SK-N-SH treated with all-trans-retinoic acid at 6 μM for 48 hours (cell line): ENCODE data around the gene NRK.

Experiments
- ATAC-seq: fragments of 200-7000 bp; cut with Tn5 transposase; 3 replicates; pipeline ENCODE4 v1.9.1; 2020; ENCODE audit warnings: mild to moderate bottlenecking, moderate library complexity
- ARNTL ChIP-seq: fragments of 450-650 bp; formaldehyde crosslinking; IDR thresholded peaks from 2 replicates; pipeline ENCODE4 v1.5.0; 2020; ENCODE audit warnings: low read depth, mild to moderate bottlenecking, moderate library complexity, borderline replicate concordance
- BACH2 ChIP-seq: fragments of 250-450 bp; sonication (Bioruptor Pico); IDR thresholded peaks from 2 replicates; pipeline ENCODE4 v1.9.0; 2021; ENCODE audit warnings: mild to moderate bottlenecking, borderline replicate concordance
- CSDC2 ChIP-seq: fragments of 250-450 bp; sonication (Bioruptor Pico); IDR thresholded peaks from 2 replicates; pipeline ENCODE4 v1.5.0; 2020; ENCODE audit warnings: mild to moderate bottlenecking, moderate library complexity
- ESRRG ChIP-seq: fragments of 250-450 bp; sonication (Bioruptor Pico); IDR thresholded peaks from 2 replicates; pipeline ENCODE4 v1.6.1; 2021; ENCODE audit warnings: mild to moderate bottlenecking
- GLIS3 ChIP-seq: fragments of 250-450 bp; sonication (Bioruptor Pico); IDR thresholded peaks from 2 replicates; pipeline ENCODE4 v1.5.0; 2020; ENCODE audit warnings: mild to moderate bottlenecking, moderate library complexity
- ISL1 ChIP-seq: fragments of 250-450 bp; sonication (Bioruptor Pico); IDR thresholded peaks from 2 replicates; pipeline ENCODE4 v2.1.2; 2022; ENCODE audit warnings: mild to moderate bottlenecking, moderate library complexity
- OSR1 ChIP-seq: fragments of 250-450 bp; sonication (Bioruptor Pico); IDR thresholded peaks from 2 replicates; pipeline ENCODE4 v1.8.0; 2022; ENCODE audit warnings: moderate library complexity, mild to moderate bottlenecking, inconsistent platforms
- POU6F1 ChIP-seq: fragments of 250-450 bp; sonication (Bioruptor Pico); IDR thresholded peaks from 2 replicates; pipeline ENCODE4 v1.8.0; 2021; ENCODE audit warnings: low read depth, mild to moderate bottlenecking, moderate library complexity, borderline replicate concordance
- PPARA ChIP-seq: fragments of 250-450 bp; sonication (Bioruptor Pico); IDR thresholded peaks from 2 replicates; pipeline ENCODE4 v1.5.0; 2020; ENCODE audit warnings: mild to moderate bottlenecking, borderline replicate concordance
- RARB ChIP-seq: fragments of 250-450 bp; sonication (Bioruptor Pico); IDR thresholded peaks from 2 replicates; pipeline ENCODE4 v1.8.0; 2021; ENCODE audit warnings: mild to moderate bottlenecking, moderate library complexity
- SNAI2 ChIP-seq: fragments of 250-450 bp; sonication (Bioruptor Pico); IDR thresholded peaks from 2 replicates; pipeline ENCODE4 v1.5.0; 2020; ENCODE audit warnings: mild to moderate bottlenecking, moderate library complexity
- TCF4 ChIP-seq: fragments of 250-450 bp; sonication (Bioruptor Pico); IDR thresholded peaks from 2 replicates; pipeline ENCODE4 v1.8.0; 2021; ENCODE audit warnings: mild to moderate bottlenecking, moderate library complexity, borderline replicate concordance
- ZC3H10 ChIP-seq: fragments of 250-450 bp; sonication (Bioruptor Pico); IDR thresholded peaks from 2 replicates; pipeline ENCODE4 v1.5.1; 2021; ENCODE audit warnings: mild to moderate bottlenecking, moderate library complexity
- ZFP30 ChIP-seq: fragments of 450-650 bp; formaldehyde crosslinking; IDR thresholded peaks from 2 replicates; pipeline ENCODE4 v1.5.0; 2022; ENCODE audit warnings: mild to moderate bottlenecking, moderate library complexity
- ZNF565 ChIP-seq: fragments of 450-650 bp; formaldehyde crosslinking; conservative IDR thresholded peaks from 2 replicates; pipeline ENCODE4 v1.5.0; 2020; ENCODE audit warnings: low read depth, mild to moderate bottlenecking, moderate library complexity
- ZNF70 ChIP-seq: fragments of 450-650 bp; formaldehyde crosslinking; IDR thresholded peaks from 2 replicates; pipeline ENCODE4 v1.5.0; 2020; ENCODE audit warnings: mild to moderate bottlenecking, moderate library complexity
- TF ChIP-seq, protein P1 (sequence below): fragments of 250-450 bp; sonication (Bioruptor Pico); IDR thresholded peaks from 2 replicates; pipeline ENCODE4 v1.5.0; 2020; ENCODE audit warnings: mild to moderate bottlenecking, moderate library complexity
- TF ChIP-seq, protein P2 (sequence below): fragments of 250-450 bp; sonication (Bioruptor Pico); IDR thresholded peaks from 2 replicates; pipeline ENCODE4 v1.5.1; 2021; ENCODE audit warnings: mild to moderate bottlenecking, moderate library complexity
- TF ChIP-seq, protein P3 (sequence below): fragments of 250-450 bp; sonication (Bioruptor Pico); IDR thresholded peaks from 2 replicates; pipeline ENCODE4 v1.5.1; 2020; ENCODE audit warnings: low read depth, mild to moderate bottlenecking, moderate library complexity
- TF ChIP-seq, protein P4 (sequence below): fragments of 250-450 bp; sonication (Bioruptor Pico); IDR thresholded peaks from 2 replicates; pipeline ENCODE4 v1.8.0; 2020; ENCODE audit warnings: mild to moderate bottlenecking, moderate library complexity, borderline replicate concordance

NRK gene

DNA sequence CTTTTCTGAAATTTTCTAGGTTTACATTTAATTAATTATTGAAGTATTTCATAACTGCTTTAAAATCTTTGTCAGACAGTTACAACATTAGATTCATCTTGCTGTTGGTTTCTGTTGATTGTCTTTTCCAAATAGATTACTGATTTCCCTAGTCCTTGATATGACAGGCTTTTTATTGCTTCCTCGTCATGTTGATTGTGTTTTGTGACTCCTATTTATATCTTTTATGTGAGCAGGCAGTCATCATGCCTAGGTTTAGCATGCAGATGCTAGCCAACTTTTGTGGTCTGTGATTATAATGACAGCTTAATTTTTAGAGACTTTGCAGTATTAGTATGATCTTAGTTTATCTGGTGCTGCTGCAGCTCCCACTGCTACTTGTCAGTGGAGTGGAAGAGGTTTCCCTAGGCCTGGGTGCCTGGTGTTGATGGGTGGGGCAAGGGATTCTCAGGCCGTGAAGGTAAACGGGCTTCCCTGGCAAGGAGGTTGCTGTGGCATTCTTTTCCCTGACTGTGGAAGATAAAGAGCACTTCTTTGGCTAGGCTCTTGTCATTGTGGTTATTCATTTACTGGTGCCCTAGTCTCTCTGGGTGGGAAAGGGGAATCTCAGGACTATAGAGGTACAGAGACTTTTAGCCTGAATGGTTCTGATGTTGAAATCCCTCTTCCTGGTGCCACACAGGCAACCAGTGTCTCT, 150.5 kb downstream of the NRK start:
- TF ChIP-seq, protein P1, sequence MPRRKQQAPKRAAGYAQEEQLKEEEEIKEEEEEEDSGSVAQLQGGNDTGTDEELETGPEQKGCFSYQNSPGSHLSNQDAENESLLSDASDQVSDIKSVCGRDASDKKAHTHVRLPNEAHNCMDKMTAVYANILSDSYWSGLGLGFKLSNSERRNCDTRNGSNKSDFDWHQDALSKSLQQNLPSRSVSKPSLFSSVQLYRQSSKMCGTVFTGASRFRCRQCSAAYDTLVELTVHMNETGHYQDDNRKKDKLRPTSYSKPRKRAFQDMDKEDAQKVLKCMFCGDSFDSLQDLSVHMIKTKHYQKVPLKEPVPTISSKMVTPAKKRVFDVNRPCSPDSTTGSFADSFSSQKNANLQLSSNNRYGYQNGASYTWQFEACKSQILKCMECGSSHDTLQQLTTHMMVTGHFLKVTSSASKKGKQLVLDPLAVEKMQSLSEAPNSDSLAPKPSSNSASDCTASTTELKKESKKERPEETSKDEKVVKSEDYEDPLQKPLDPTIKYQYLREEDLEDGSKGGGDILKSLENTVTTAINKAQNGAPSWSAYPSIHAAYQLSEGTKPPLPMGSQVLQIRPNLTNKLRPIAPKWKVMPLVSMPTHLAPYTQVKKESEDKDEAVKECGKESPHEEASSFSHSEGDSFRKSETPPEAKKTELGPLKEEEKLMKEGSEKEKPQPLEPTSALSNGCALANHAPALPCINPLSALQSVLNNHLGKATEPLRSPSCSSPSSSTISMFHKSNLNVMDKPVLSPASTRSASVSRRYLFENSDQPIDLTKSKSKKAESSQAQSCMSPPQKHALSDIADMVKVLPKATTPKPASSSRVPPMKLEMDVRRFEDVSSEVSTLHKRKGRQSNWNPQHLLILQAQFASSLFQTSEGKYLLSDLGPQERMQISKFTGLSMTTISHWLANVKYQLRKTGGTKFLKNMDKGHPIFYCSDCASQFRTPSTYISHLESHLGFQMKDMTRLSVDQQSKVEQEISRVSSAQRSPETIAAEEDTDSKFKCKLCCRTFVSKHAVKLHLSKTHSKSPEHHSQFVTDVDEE (CRISPR knock-in tag): no peak
- TF ChIP-seq, protein P2, sequence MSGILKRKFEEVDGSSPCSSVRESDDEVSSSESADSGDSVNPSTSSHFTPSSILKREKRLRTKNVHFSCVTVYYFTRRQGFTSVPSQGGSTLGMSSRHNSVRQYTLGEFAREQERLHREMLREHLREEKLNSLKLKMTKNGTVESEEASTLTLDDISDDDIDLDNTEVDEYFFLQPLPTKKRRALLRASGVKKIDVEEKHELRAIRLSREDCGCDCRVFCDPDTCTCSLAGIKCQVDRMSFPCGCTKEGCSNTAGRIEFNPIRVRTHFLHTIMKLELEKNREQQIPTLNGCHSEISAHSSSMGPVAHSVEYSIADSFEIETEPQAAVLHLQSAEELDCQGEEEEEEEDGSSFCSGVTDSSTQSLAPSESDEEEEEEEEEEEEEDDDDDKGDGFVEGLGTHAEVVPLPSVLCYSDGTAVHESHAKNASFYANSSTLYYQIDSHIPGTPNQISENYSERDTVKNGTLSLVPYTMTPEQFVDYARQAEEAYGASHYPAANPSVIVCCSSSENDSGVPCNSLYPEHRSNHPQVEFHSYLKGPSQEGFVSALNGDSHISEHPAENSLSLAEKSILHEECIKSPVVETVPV: no peak
- TF ChIP-seq SNAI2 (no peak), ESRRG (CRISPR knock-in tag) (no peak), BACH2 (CRISPR knock-in tag) (no peak), RARB (no peak)
- ATAC-seq: no peak

DNA sequence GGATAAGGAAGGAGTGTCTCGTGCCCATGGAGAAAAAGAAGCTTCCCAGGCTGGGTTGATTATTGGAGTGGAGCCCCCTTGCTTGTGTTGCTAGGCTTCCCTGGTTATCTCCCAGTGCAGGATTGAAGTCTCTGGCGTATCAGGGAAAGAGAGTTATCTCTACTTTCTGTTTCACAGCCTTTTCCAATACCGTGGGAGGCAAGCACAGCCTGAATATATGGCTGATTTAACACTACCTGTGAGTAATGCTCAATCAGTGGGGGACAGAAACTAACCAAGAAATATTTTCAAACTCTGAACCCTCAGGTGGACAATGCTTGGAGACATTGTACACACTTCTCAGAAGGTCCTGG, 151.0 kb downstream of the NRK start:
- TF ChIP-seq ISL1 (CRISPR knock-in tag) (no peak), RARB (no peak), ZFP30 (CRISPR knock-in tag) (no peak), POU6F1 (CRISPR knock-in tag) (no peak), ESRRG (CRISPR knock-in tag) (no peak), ZNF70 (CRISPR knock-in tag) (no peak), BACH2 (CRISPR knock-in tag) (no peak), GLIS3 (CRISPR knock-in tag) (no peak), OSR1 (CRISPR knock-in tag) (no peak), SNAI2 (no peak), ZNF565 (CRISPR knock-in tag) (no peak), CSDC2 (CRISPR knock-in tag) (no peak), ARNTL (CRISPR knock-in tag) (no peak), PPARA (CRISPR knock-in tag) (no peak), ZC3H10 (CRISPR knock-in tag) (no peak), TCF4 (CRISPR knock-in tag) (no peak)
- TF ChIP-seq, protein P3, sequence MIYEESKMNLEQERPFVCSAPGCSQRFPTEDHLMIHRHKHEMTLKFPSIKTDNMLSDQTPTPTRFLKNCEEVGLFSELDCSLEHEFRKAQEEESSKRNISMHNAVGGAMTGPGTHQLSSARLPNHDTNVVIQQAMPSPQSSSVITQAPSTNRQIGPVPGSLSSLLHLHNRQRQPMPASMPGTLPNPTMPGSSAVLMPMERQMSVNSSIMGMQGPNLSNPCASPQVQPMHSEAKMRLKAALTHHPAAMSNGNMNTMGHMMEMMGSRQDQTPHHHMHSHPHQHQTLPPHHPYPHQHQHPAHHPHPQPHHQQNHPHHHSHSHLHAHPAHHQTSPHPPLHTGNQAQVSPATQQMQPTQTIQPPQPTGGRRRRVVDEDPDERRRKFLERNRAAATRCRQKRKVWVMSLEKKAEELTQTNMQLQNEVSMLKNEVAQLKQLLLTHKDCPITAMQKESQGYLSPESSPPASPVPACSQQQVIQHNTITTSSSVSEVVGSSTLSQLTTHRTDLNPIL (CRISPR knock-in tag): no peak
- TF ChIP-seq, protein P1 (CRISPR knock-in tag): no peak
- TF ChIP-seq, protein P2: no peak
- TF ChIP-seq, protein P4, sequence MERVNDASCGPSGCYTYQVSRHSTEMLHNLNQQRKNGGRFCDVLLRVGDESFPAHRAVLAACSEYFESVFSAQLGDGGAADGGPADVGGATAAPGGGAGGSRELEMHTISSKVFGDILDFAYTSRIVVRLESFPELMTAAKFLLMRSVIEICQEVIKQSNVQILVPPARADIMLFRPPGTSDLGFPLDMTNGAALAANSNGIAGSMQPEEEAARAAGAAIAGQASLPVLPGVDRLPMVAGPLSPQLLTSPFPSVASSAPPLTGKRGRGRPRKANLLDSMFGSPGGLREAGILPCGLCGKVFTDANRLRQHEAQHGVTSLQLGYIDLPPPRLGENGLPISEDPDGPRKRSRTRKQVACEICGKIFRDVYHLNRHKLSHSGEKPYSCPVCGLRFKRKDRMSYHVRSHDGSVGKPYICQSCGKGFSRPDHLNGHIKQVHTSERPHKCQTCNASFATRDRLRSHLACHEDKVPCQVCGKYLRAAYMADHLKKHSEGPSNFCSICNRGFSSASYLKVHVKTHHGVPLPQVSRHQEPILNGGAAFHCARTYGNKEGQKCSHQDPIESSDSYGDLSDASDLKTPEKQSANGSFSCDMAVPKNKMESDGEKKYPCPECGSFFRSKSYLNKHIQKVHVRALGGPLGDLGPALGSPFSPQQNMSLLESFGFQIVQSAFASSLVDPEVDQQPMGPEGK: no peak
- TF ChIP-seq, all 23 proteins: peak for 0

More for the DNA sequence above, 151.0 kb downstream of the NRK start:
- ATAC-seq: no peak
